Measurements from ENCODE around the gene FTCDNL1. TPM values are rescaled to one million over a fixed set of nuclear protein-coding genes. Genes with fewer than 3 reads are reported as not detected.

Gene FTCDNL1
- total RNA-seq, 1 donor from 2014 or later, result 1.5 TPM

GRCh38 chr2:199842631-199843395, 8.2 kb downstream of the FTCDNL1 start:
- ChIA-PET POLR2A (no interaction called here), CTCF (interaction anchor here (1.3 to 1.5 kb wide), 2 partner anchors 8 to 10 kb away, joined by 3 read pairs; no protein-coding TSS in a partner anchor)
- H3K9me3 Mint-ChIP-seq, result no peaks in the 10 kb centered on the region
- intact Hi-C loops (cut with micrococcal nuclease), result no loop called here
- ATAC-seq (ENCODE audit: low read depth), result no peak
- H3K27ac Mint-ChIP-seq, result no peak overlapping the region
- no peak for DNase-seq
- H3K4me1 Mint-ChIP-seq, result no peaks in the 10 kb centered on the region
- TF ChIP-seq CTCF (IDR thresholded peaks at IDR 0.05), result no peak
- H3K4me3 Mint-ChIP-seq, result no peak overlapping the region
- H3K27me3 Mint-ChIP-seq, result no peaks in the 10 kb centered on the region
- H3K36me3 Mint-ChIP-seq (ENCODE audit: low read depth), result peaks cover 3% of the 10 kb centered on the region

GRCh38 chr2:199841409-199841808, 9.6 kb downstream of the FTCDNL1 start:
- CTCF ChIA-PET, result no interaction called here
- POLR2A ChIA-PET, result no interaction called here
- Mint-ChIP-seq H3K27ac (no peak overlapping the region), H3K9me3 (no peaks in the 10 kb centered on the region), H3K4me1 (no peaks in the 10 kb centered on the region), H3K4me3 (no peak overlapping the region), H3K36me3 (ENCODE audit: low read depth) (peaks cover 3% of the 10 kb centered on the region), H3K27me3 (no peaks in the 10 kb centered on the region)
- no peak for TF ChIP-seq CTCF (IDR thresholded peaks at IDR 0.05)
- ATAC-seq (ENCODE audit: low read depth) (no peak), DNase-seq (no peak)
- intact Hi-C loops (cut with micrococcal nuclease), result no loop called here

GRCh38 chr2:199838399-199838798, 12.6 kb downstream of the FTCDNL1 start:
- Mint-ChIP-seq H3K27ac (no peak overlapping the region), H3K36me3 (ENCODE audit: low read depth) (peaks cover 3% of the 10 kb centered on the region), H3K9me3 (no peaks in the 10 kb centered on the region), H3K4me3 (no peak overlapping the region), H3K4me1 (no peaks in the 10 kb centered on the region), H3K27me3 (no peaks in the 10 kb centered on the region)
- ChIA-PET POLR2A (no interaction called here), CTCF (no interaction called here)
- no peak for ATAC-seq (ENCODE audit: low read depth)
- no peak for DNase-seq
- TF ChIP-seq CTCF (IDR thresholded peaks at IDR 0.05), result no peak
- intact Hi-C loops (cut with micrococcal nuclease), result no loop called here

GRCh38 chr2:199836943-199837342, 14.0 kb downstream of the FTCDNL1 start:
- intact Hi-C loops (cut with micrococcal nuclease), result no loop called here
- CTCF ChIA-PET, result no interaction called here
- no peak overlapping the region for H3K4me3 Mint-ChIP-seq

GRCh38 chr2:199833525-199833924, 17.5 kb downstream of the FTCDNL1 start:
- POLR2A ChIA-PET, result no interaction called here
- TF ChIP-seq CTCF (IDR thresholded peaks at IDR 0.05), result no peak

More at GRCh38 chr2:199836943-199837342, 14.0 kb downstream of the FTCDNL1 start:
- DNase-seq (no peak), ATAC-seq (ENCODE audit: low read depth) (no peak)
- Mint-ChIP-seq H3K27ac (no peak overlapping the region), H3K27me3 (no peaks in the 10 kb centered on the region), H3K36me3 (ENCODE audit: low read depth) (peaks cover 3% of the 10 kb centered on the region), H3K9me3 (no peaks in the 10 kb centered on the region), H3K4me1 (no peaks in the 10 kb centered on the region)
- POLR2A ChIA-PET, result no interaction called here
- TF ChIP-seq CTCF (IDR thresholded peaks at IDR 0.05), result no peak

More at GRCh38 chr2:199833525-199833924, 17.5 kb downstream of the FTCDNL1 start:
- no peak overlapping the region for H3K4me3 Mint-ChIP-seq
- no peaks in the 10 kb centered on the region for H3K9me3 Mint-ChIP-seq
- no peaks in the 10 kb centered on the region for H3K27me3 Mint-ChIP-seq
- intact Hi-C loops (cut with micrococcal nuclease), result no loop called here
- CTCF ChIA-PET, result no interaction called here
- no peak for ATAC-seq (ENCODE audit: low read depth)
- no peaks in the 10 kb centered on the region for H3K4me1 Mint-ChIP-seq
- H3K27ac Mint-ChIP-seq, result no peak overlapping the region
- DNase-seq, result no peak
- H3K36me3 Mint-ChIP-seq (ENCODE audit: low read depth), result peaks cover 3% of the 10 kb centered on the region
